Gastroesophageal sphincter (tissue), 4 donors: ENCODE results near the gene NEK8. TPM values are rescaled to one million over a fixed set of nuclear protein-coding genes. Genes with fewer than 3 reads are reported as not detected.

Experiments
- ATAC-seq: fragments of 150-250 bp; one replicate; pipeline ENCODE4 v1.9.1; 2016; ENCODE audit warnings: mild to moderate bottlenecking, moderate library complexity
- H3K27ac ChIP-seq, 4 donors: fragments of 200-600 bp; sonication (generic) in 3 of 4; 1 replicate in 3 of 4; 2 replicates in 1 of 4; pipeline ENCODE4 v1.5.1; 2016 to 2019
- H3K27me3 ChIP-seq: fragments of 200-600 bp; sonication (generic); one replicate; pipeline ENCODE4 v1.5.1; 2019
- H3K36me3 ChIP-seq, 2 donors: fragments of 200-600 bp; sonication (generic); one replicate each; pipeline ENCODE4 v1.5.1; 2019; ENCODE audit warnings: control low read depth in 1 of 2
- H3K4me1 ChIP-seq, 3 donors: fragments of 200-600 bp; sonication (generic); 1 replicate in 2 of 3; 2 replicates in 1 of 3; pipeline ENCODE4 v1.5.1; 2016 to 2019; ENCODE audit warnings: control low read depth in 2 of 3
- H3K4me3 ChIP-seq, 2 donors: fragments of 200-600 bp; sonication (generic); one replicate each; pipeline ENCODE4 v1.5.1; 2019; ENCODE audit warnings: mild to moderate bottlenecking in 1 of 2, moderate library complexity in 1 of 2
- H3K9me3 ChIP-seq, 3 donors: fragments of 200-600 bp; sonication (generic); one replicate each; pipeline ENCODE4 v1.5.1; 2017 to 2019; ENCODE audit warnings: control low read depth in 2 of 3
- EP300 ChIP-seq: sonication (generic); formaldehyde crosslinking; IDR thresholded peaks from one replicate; pipeline ENCODE4 v1.6.1; 2017; ENCODE audit warnings: antibody characterized with exemption, mild to moderate bottlenecking
- POLR2A ChIP-seq, 2 donors: fragments of 450-650 bp; IDR thresholded peaks; one replicate each; pipeline ENCODE4 v1.6.1; 2017; ENCODE audit warnings: antibody characterized with exemption in 2 of 2, mild to moderate bottlenecking in 2 of 2, moderate library complexity in 1 of 2
- POLR2AphosphoS5 ChIP-seq: sonication (generic); formaldehyde crosslinking; IDR thresholded peaks from one replicate; pipeline ENCODE4 v1.6.1; 2017; ENCODE audit warnings: antibody characterized with exemption
- WGBS, 2 donors: methylation state at CpG; one replicate each; pipeline ENCODE4 v1.1.5; 2018; ENCODE audit warnings: low coverage in 1 of 2; 5-methylcytosine and 5-hydroxymethylcytosine counted together
- small RNA-seq, 4 donors: library from RNA; depleted of rRNA; stranded (forward); fragments of <200 nt; gene quantifications; one replicate each; pipeline ENCODE3, GENCODE V24; 2016
- total RNA-seq, 4 donors: library from RNA; depleted of rRNA; stranded (reverse); fragments of >200 nt; gene quantifications; one replicate each; pipeline ENCODE4 v1.1.0, GENCODE V29; 2016
- TF ChIP-seq, protein P1 (sequence below), 4 experiments: fragments of 200-600 bp in 2 of 4; fragments of 450-650 bp in 2 of 4; sonication (generic) in 1 of 4; IDR thresholded peaks; one replicate each; pipeline ENCODE4 v1.5.1; 2017 to 2019; ENCODE audit warnings: antibody characterized with exemption in 4 of 4, mild to moderate bottlenecking in 2 of 4, moderate library complexity in 2 of 4

NEK8 gene
- total RNA-seq, 4 donors from 2014 or later = 0.94 to 2.0 (median 1.8) TPM; not detected in 1

DNA sequence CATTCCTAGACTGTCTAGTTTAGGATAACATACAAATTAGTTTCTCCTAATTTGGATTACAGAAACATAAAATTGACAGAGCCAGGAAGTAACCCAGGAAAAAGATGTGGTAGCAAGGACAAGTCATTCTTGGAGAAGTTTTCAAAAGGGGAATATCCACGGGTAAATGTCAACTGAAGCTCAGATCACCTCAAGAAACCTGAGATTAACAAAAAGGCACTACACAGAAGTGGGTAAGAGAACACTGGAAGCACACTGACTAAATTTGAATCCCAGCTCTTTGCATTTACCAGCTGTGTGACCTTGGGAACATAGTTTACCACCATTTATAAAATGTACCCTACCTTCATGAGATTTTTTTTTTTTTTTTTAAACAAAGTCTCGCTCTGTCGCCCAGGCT is 54.6 kb downstream of the NEK8 start:
- no peak for ATAC-seq

DNA sequence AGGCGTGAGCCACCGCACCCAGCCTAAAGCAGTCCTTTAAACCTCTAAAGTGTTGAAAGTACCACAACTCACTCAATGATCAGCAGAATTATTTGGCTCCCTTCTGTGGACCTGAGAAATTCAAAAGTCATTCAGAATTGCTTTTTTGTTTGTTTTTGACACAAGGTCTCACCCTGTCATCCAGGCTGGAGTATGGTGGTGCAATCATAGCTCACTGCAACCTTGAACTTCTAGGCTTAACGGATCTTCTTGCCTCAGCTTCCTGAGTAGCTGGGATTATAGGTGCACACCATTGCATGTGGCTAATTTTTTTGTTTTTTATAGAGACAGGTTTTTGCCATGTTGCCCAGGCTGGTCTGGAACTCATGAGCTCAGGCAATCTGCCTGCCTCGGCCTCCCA is 59.5 kb downstream of the NEK8 start:
- WGBS, 2 donors = 65 to 96% methylated on average over 4 of the region's 4 CpGs
- Histone ChIP-seq H3K4me1 (peaks cover 0 to 11% (median 0%) of the 10 kb centered on the region in 3 donors), H3K27me3 (no peaks in the 10 kb centered on the region), H3K4me3 (no peak overlapping the region), H3K27ac (no peak overlapping the region), H3K9me3 (no peaks in the 10 kb centered on the region), H3K36me3 (peaks cover 0 to 9% of the 10 kb centered on the region in 2 donors)
- no peak for ATAC-seq
- TF ChIP-seq POLR2AphosphoS5 = no peak
- no peak for TF ChIP-seq POLR2A (IDR thresholded peaks at IDR 0.05)
- TF ChIP-seq, protein P1, sequence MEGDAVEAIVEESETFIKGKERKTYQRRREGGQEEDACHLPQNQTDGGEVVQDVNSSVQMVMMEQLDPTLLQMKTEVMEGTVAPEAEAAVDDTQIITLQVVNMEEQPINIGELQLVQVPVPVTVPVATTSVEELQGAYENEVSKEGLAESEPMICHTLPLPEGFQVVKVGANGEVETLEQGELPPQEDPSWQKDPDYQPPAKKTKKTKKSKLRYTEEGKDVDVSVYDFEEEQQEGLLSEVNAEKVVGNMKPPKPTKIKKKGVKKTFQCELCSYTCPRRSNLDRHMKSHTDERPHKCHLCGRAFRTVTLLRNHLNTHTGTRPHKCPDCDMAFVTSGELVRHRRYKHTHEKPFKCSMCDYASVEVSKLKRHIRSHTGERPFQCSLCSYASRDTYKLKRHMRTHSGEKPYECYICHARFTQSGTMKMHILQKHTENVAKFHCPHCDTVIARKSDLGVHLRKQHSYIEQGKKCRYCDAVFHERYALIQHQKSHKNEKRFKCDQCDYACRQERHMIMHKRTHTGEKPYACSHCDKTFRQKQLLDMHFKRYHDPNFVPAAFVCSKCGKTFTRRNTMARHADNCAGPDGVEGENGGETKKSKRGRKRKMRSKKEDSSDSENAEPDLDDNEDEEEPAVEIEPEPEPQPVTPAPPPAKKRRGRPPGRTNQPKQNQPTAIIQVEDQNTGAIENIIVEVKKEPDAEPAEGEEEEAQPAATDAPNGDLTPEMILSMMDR (IDR thresholded peaks at IDR 0.05) = no peak
- TF ChIP-seq EP300 = no peak

More for the DNA sequence above, 54.6 kb downstream of the NEK8 start:
- WGBS, 2 donors = 70 to 72% methylated on average over 2 to 3 of the region's 3 CpGs
- TF ChIP-seq, protein P1 (IDR thresholded peaks at IDR 0.05) = no peak
- TF ChIP-seq EP300 (no peak), POLR2A (IDR thresholded peaks at IDR 0.05) (no peak), POLR2AphosphoS5 (no peak)
- H3K4me3 ChIP-seq = no peak overlapping the region
- peaks cover 0 to 11% of the 10 kb centered on the region in 2 donors for H3K36me3 ChIP-seq
- no peak overlapping the region for H3K27ac ChIP-seq
- H3K4me1 ChIP-seq = peaks cover 0 to under 1% (median 0%) of the 10 kb centered on the region in 3 donors
- no peaks in the 10 kb centered on the region for H3K9me3 ChIP-seq
- H3K27me3 ChIP-seq = no peaks in the 10 kb centered on the region

Small RNA genes within 50 kb of the gene (small RNA-seq; reads per million reads assigned to genes)
- gene SNORD42A (0 reads per million in 4 donors), gene SNORD42B (0 reads per million in 4 donors), gene SNORD4A (0 reads per million in 4 donors), gene SNORD4B (0 reads per million in 4 donors)

Other genes starting within 250 kb of the NEK8 start
- under 1 TPM in 1 of 4 donors, not detected in 3; 0.15 TPM for gene FOXN1, start 222.4 kb upstream of the NEK8 start, total RNA-seq
- 10 to 100 TPM; 17.5 to 28.7 (median 20.3) TPM for gene UNC119, start 176.2 kb upstream of the NEK8 start, total RNA-seq
- gene PIGS, start 157.3 kb upstream of the NEK8 start, total RNA-seq = 10 to 100 TPM; 40.8 to 90.4 (median 64.5) TPM
- 10 to 100 TPM; 29.1 to 46.5 (median 37.7) TPM for gene ALDOC, start 151.9 kb upstream of the NEK8 start, total RNA-seq
- gene SPAG5, start 129.8 kb upstream of the NEK8 start, total RNA-seq = 1 to 10 TPM; 1.4 to 4.9 (median 2.6) TPM
- gene RSKR, start 114.6 kb upstream of the NEK8 start, total RNA-seq = 1 to 10 TPM in 3 of 4 donors, under 1 TPM in 1; 0.59 to 8.1 (median 3.1) TPM
- 100 to 1,000 TPM in 3 of 4 donors, 10 to 100 TPM in 1; 97.5 to 116 (median 106) TPM for gene BLTP2, start 83.6 kb upstream of the NEK8 start, total RNA-seq
- 10 to 100 TPM; 29.5 to 43.2 (median 36.1) TPM for gene SDF2, start 66.9 kb upstream of the NEK8 start, total RNA-seq
- gene SUPT6H, start 66.6 kb upstream of the NEK8 start, total RNA-seq = 10 to 100 TPM; 48.7 to 87.3 (median 71.9) TPM
- gene PROCA1, start 16.9 kb upstream of the NEK8 start, total RNA-seq = 1 to 10 TPM in 2 of 4 donors, under 1 TPM in 1, not detected in 1; 0.40 to 1.9 (median 1.1) TPM
- gene RAB34, start 10.9 kb upstream of the NEK8 start, total RNA-seq = 100 to 1,000 TPM; 185 to 219 (median 196) TPM
- gene RPL23A, start 8.8 kb upstream of the NEK8 start, total RNA-seq = 100 to 1,000 TPM; 317 to 834 (median 683) TPM
- 1 to 10 TPM in 2 of 4 donors, not detected in 2; 1.1 to 2.8 TPM for gene TLCD1, start 2.6 kb upstream of the NEK8 start, total RNA-seq
- gene TRAF4, start 15.2 kb downstream of the NEK8 start, total RNA-seq = 10 to 100 TPM in 1 of 4 donors, 1 to 10 TPM in 3; 3.4 to 10.8 (median 4.7) TPM
- 10 to 100 TPM; 15.5 to 47.6 (median 21.6) TPM for gene FAM222B, start 114.0 kb downstream of the NEK8 start, total RNA-seq
- 10 to 100 TPM; 25.8 to 48.3 (median 29.2) TPM for gene ERAL1, start 126.2 kb downstream of the NEK8 start, total RNA-seq
- 100 to 1,000 TPM in 2 of 4 donors, 10 to 100 TPM in 2; 71.6 to 107 (median 91.2) TPM for gene FLOT2, start 168.9 kb downstream of the NEK8 start, total RNA-seq
- gene DHRS13, start 174.3 kb downstream of the NEK8 start, total RNA-seq = 1 to 10 TPM; 3.9 to 6.5 (median 5.2) TPM
- 10 to 100 TPM; 20.2 to 46.9 (median 37.8) TPM for gene PHF12, start 222.7 kb downstream of the NEK8 start, total RNA-seq